ENCODE measurements around the gene CD55. TPM values are rescaled to one million over a fixed set of nuclear protein-coding genes. Genes with fewer than 3 reads are reported as not detected.
"Not testable (repeated sequence)": the region's sequence is repeated elsewhere in the genome, so short reads cannot be mapped to it uniquely, and the experiment has no call there.

The CD55 gene
- total RNA-seq, 4 donors from 2014 or later = 75.2 to 428 (median 110) TPM

DNA sequence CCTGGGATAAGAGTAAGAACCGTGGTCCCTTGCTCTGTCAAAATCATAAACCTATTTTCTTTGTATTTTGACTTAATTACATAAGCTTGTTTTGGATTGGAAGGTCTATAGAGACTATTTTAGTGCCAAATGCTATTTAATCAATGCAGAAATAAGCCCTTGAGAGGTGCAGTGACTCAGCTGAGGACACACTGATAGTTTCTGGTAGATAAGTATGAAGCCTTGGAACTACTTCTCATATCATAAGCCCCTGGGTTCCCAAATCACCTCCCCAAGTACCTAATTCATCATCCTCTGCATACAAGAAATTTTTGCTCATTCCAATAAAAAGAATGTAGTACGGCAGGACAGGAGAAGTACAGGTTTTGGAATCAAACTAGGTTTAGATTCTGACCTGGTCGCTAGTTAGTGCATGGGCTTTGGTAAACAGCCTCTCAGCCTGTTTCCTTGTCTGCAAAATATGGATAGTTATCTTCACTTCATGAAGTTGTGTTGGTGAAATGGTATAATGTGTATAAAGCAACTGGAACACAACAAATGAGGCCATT lies 3.3 kb upstream of the CD55 start:
- in situ Hi-C loops (cut with MboI; ENCODE audit: low sequenced_read_pairs in 4 of 4) (loop anchor here in 1 of 4 donors (25.0 kb wide), 1 partner anchor 606 kb away; no protein-coding TSS in a partner anchor), intact Hi-C loops (cut with DNase I; ENCODE audit: low total_unique reads) (loop anchor here (10.0 kb wide), 1 partner anchor 927 kb away; the partner anchor contains the start of gene PLXNA2)
- peaks cover 15 to 23% of the 10 kb centered on the region in 2 donors for H3K4me1 ChIP-seq
- no peaks in the 10 kb centered on the region for H3K9me3 ChIP-seq
- DNase-seq = no peak
- peaks cover 0 to 3% of the 10 kb centered on the region in 2 donors for H3K36me3 ChIP-seq
- H3K27ac ChIP-seq = peak overlapping the region; percentile 96 to 100 (median 98)
- ATAC-seq = no peak
- H3K27me3 ChIP-seq = no peaks in the 10 kb centered on the region
- H3K4me3 ChIP-seq = no peak overlapping the region
- no peak for TF ChIP-seq POLR2A (IDR thresholded peaks at IDR 0.05)
- TF ChIP-seq, protein P1, sequence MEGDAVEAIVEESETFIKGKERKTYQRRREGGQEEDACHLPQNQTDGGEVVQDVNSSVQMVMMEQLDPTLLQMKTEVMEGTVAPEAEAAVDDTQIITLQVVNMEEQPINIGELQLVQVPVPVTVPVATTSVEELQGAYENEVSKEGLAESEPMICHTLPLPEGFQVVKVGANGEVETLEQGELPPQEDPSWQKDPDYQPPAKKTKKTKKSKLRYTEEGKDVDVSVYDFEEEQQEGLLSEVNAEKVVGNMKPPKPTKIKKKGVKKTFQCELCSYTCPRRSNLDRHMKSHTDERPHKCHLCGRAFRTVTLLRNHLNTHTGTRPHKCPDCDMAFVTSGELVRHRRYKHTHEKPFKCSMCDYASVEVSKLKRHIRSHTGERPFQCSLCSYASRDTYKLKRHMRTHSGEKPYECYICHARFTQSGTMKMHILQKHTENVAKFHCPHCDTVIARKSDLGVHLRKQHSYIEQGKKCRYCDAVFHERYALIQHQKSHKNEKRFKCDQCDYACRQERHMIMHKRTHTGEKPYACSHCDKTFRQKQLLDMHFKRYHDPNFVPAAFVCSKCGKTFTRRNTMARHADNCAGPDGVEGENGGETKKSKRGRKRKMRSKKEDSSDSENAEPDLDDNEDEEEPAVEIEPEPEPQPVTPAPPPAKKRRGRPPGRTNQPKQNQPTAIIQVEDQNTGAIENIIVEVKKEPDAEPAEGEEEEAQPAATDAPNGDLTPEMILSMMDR (IDR thresholded peaks at IDR 0.05 in 4 of 5, conservative IDR thresholded peaks at IDR 0.05 in 1 of 5) = no peak

DNA sequence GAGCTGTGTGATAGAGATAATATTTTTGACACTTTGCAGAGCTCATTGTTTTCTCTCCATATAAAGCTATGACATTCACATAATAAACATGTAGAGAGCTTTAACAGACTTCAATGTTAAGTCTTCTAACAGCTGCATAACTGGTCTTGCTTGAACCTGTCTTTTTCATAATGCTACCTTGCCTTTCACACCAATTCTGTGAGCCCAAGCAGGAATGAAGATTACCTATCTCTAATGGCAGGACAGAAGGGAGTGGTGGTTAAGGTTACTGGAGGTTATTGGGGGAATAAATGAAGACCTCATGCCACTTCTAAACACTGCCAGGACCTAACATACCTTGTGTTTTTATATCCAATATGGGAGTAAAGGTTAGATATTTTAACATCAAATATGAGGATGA lies 2.3 kb upstream of the CD55 start:
- peaks cover 14 to 25% of the 10 kb centered on the region in 2 donors for H3K4me1 ChIP-seq
- DNase-seq (no peak), ATAC-seq (no peak)
- no peaks in the 10 kb centered on the region for H3K27me3 ChIP-seq
- in situ Hi-C loops (cut with MboI; ENCODE audit: low sequenced_read_pairs in 4 of 4) (loop anchor here in 1 of 4 donors (25.0 kb wide), 1 partner anchor 607 kb away; no protein-coding TSS in a partner anchor), intact Hi-C loops (cut with DNase I; ENCODE audit: low total_unique reads) (loop anchor here (10.0 kb wide), 1 partner anchor 926 kb away; the partner anchor contains the start of gene PLXNA2)
- TF ChIP-seq POLR2A (IDR thresholded peaks at IDR 0.05) = no peak
- TF ChIP-seq, protein P1 (IDR thresholded peaks at IDR 0.05 in 4 of 5, conservative IDR thresholded peaks at IDR 0.05 in 1 of 5) = no peak
- no peak overlapping the region for H3K4me3 ChIP-seq
- H3K9me3 ChIP-seq = no peaks in the 10 kb centered on the region
- H3K27ac ChIP-seq = peak overlapping the region; percentile 96 to 100 (median 98)
- H3K36me3 ChIP-seq = peaks cover 0 to 14% of the 10 kb centered on the region in 2 donors

DNA sequence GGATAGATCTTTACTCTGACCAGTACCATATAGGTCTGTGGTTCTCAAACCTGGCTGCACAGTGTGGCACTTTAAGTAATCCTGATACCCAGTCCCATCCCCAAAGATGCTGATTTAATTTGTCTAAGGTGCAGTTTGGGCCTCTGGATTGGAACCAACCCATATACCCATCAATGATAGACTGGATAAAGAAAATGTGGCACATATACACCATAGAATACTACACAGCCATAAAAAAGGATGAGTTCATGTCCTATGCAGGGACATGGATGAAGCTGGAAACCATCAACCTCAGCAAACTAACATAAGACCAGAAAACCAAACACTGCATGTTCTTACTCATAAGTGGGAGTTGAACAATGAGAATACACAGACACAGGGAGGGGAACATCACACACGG lies 1.4 kb upstream of the CD55 start:
- not testable (repeated sequence) for H3K27me3 ChIP-seq, DNase-seq, H3K4me3 ChIP-seq, H3K9me3 ChIP-seq, ATAC-seq
- Histone ChIP-seq H3K27ac (peak overlapping the region; percentile 96 to 100 (median 98)), H3K4me1 (peaks cover 21 to 27% of the 10 kb centered on the region in 2 donors), H3K36me3 (peaks cover 0 to 23% of the 10 kb centered on the region in 2 donors)
- intact Hi-C loops (cut with DNase I; ENCODE audit: low total_unique reads) = loop anchor here (5.0 kb wide), 1 partner anchor 268 kb away; the partner anchor contains the start of genes PFKFB2 and YOD1
- in situ Hi-C loops (cut with MboI; ENCODE audit: low sequenced_read_pairs in 4 of 4) = loop anchor here in 1 of 4 donors (25.0 kb wide), 1 partner anchor 608 kb away; no protein-coding TSS in a partner anchor

DNA sequence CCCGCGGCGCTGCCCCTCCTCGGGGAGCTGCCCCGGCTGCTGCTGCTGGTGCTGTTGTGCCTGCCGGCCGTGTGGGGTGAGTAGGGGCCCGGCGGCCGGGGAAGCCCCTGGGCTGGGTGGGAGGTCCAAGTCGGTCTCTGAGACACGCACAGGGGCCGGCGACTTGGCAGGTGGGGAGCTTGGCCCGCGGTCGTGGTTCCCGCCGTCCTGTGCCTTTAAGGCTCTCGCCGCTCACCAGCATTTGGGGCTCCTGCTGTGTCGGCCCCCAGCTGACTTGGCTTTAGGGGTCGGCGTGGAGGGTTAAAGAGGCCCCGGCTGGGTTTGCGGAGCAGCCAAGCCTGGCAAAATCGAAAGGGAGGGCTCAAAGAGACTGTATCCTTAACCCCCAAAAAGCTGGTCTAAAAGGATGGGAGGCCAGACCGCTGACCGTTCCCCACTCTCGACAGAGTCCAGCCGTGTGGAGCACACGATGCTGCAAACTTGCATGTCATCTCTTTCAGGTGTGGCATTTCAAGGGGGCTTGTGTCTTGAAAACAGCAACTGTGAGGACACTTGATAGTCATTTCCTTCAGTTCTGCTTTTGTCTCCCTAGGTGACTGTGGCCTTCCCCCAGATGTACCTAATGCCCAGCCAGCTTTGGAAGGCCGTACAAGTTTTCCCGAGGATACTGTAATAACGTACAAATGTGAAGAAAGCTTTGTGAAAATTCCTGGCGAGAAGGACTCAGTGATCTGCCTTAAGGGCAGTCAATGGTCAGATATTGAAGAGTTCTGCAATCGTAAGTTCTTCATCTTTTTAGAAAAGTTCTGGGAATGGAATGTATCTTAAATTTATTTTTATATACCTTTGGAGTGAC lies 540 bp downstream of the CD55 start:
- peak overlapping the region; percentile 96 to 100 (median 98) for H3K27ac ChIP-seq
- H3K36me3 ChIP-seq = peaks cover 5 to 41% of the 10 kb centered on the region in 2 donors
- DNase-seq = peak in 1 of 2 donors; percentile 6
- H3K4me1 ChIP-seq = peaks cover 12 to 20% of the 10 kb centered on the region in 2 donors
- intact Hi-C loops (cut with DNase I; ENCODE audit: low total_unique reads) = loop anchor here (1.0 to 5.0 kb wide), 3 partner anchors 24 to 270 kb away; partner anchors contain the start of genes PFKFB2 and YOD1
- ATAC-seq = peak; percentile 27 to 34
- no peaks in the 10 kb centered on the region for H3K27me3 ChIP-seq
- no peak for TF ChIP-seq POLR2A (IDR thresholded peaks at IDR 0.05)
- TF ChIP-seq, protein P1 (IDR thresholded peaks at IDR 0.05 in 4 of 5, conservative IDR thresholded peaks at IDR 0.05 in 1 of 5) = no peak
- in situ Hi-C loops (cut with MboI; ENCODE audit: low sequenced_read_pairs in 4 of 4) = loop anchor here in 1 of 4 donors (25.0 kb wide), 1 partner anchor 610 kb away; no protein-coding TSS in a partner anchor
- H3K9me3 ChIP-seq = no peaks in the 10 kb centered on the region
- peak overlapping the region; percentile 82 to 99 (median 95) for H3K4me3 ChIP-seq

Data from gastrocnemius medialis (tissue), 4 donors.